GM18498 (cell line): ENCODE results near the gene NUP133.
A peak's percentile ranks its signal among the peaks of the same experiment; 100 is the strongest.
"Not testable (repeated sequence)": the region's sequence is repeated elsewhere in the genome, so short reads cannot be mapped to it uniquely, and the experiment has no call there.

Experiments
- ATAC-seq: cut with Tn5 transposase; IDR thresholded peaks from one replicate; pipeline ENCODE4 v1.9.1; 2021; ENCODE audit warnings: mild to moderate bottlenecking, moderate library complexity; ENCODE audit not compliant: unreplicated experiment

Gene NUP133

DNA sequence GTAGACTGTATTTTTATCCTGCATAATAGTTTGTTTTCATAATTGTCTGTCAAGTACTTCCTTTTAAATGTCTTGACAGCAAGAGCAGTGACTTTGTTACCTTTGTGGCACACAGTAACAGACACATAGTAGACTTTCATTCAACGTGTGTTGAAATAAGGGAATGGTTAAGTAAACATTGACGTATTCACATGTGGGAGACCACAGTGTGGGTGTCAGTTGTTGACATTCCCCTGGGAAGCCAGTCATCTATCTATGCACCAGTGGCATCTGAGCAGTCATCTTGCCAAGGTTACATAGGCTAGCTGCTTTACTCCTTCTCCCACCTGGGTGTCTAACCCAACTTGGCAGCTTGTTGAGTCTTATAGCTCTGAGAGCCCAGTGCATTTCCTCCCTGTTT is 1.4 kb upstream of the NUP133 start:
- no peak for ATAC-seq

DNA sequence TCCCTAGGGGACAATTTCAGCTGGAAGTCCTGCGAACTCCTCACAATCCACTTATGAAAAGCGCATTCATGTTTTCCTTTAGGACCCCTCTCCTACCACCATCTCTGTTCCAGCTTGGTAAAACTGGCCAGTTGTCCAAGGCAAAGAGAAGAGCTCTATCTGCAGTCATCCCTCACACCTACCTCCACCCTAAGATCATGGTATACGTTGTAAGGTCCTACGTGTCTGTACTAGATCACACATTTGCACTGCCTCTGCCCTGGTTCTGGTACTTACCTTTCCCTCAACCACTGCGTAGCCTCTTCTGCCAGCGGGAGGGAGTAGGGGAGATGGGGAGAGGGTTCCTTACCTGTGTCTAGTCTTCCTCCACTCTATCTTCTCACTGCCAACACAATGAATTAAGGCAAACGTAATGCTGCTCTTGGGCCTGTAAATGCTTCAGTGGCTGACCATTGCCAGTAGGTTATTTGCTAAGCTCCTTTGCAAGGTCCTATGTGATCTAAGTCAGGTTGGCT is 739 bp upstream of the NUP133 start:
- ATAC-seq, result no peak

- peak; percentile 4 for ATAC-seq
These were observed 639 bp downstream of the NUP133 start for GRCh38 chr1:229507502-229507901.

DNA sequence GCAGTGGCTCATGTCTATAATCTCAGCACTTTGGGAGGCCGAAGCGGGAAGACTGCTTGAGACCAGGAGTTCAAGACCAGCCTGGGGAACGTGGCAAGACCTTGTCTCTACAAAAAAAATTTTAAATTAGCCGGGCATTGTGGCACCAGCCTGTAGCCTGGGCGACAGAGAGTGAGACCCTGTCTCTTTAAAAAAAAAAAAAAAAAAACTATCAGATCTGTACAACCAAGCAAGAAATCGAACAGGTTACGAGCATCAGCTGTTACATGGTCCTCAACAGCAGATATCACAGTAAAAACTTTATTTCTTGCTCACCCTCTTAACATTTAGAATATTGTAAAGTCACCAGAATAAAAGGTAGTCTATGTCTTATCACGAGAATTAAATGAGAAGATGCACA is 1.5 kb downstream of the NUP133 start:
- no peak for ATAC-seq

- ATAC-seq, result no peak
These were observed 12.4 kb downstream of the NUP133 start for GRCh38 chr1:229495782-229496181.

GRCh38 chr1:229487181-229487580 is 21.0 kb downstream of the NUP133 start:
- no peak for ATAC-seq

GRCh38 chr1:229485318-229485717 is 22.8 kb downstream of the NUP133 start:
- no peak for ATAC-seq

GRCh38 chr1:229482511-229482910 is 25.6 kb downstream of the NUP133 start:
- ATAC-seq, result no peak

DNA sequence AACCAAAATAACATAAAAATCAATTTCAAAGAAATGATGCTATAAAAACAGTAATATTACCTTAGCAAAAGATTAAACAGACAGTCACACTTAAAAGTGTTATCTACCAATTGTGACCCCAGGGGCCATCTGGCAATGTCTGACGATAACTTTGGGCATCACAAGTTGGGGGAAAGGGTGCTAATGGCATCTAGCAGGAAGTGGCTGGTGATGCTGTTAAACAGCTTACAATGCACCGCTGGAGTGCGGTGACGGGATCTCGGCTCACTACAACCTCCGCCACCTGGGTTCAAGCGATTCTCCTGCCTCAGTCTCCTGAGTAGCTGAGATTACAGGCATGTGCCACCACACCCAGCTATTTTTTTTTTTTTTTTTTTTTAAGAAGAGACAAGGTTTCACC is 27.6 kb downstream of the NUP133 start:
- ATAC-seq, result no peak

- peak; percentile 71 for ATAC-seq
These were observed 28.3 kb downstream of the NUP133 start for GRCh38 chr1:229479660-229480399.

- peak; percentile 69 for ATAC-seq
These were observed 29.3 kb downstream of the NUP133 start for GRCh38 chr1:229478852-229479251.

GRCh38 chr1:229475859-229476258 is 32.3 kb downstream of the NUP133 start:
- not testable (repeated sequence) for ATAC-seq

- ATAC-seq, result no peak
These were observed 33.6 kb downstream of the NUP133 start for GRCh38 chr1:229474509-229474908.

DNA sequence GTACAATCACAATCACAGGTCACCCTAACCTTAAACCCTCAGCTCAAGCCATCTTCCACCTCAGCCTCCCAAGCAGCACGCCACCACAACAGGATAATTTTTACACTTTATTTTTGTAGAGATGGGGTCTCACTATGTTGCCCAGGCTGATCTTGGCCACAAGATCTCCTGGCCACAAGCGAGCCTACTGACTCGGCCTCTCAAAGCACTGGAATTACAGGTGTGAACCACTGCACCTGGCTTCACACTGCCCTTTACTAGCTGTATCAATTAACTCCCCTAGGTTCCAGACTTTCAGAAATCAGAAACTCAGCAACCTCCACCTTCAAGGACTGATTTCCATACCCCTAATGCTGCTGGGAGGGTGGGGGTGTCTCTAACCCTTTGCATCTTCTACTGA is 37.0 kb downstream of the NUP133 start:
- ATAC-seq, result no peak

DNA sequence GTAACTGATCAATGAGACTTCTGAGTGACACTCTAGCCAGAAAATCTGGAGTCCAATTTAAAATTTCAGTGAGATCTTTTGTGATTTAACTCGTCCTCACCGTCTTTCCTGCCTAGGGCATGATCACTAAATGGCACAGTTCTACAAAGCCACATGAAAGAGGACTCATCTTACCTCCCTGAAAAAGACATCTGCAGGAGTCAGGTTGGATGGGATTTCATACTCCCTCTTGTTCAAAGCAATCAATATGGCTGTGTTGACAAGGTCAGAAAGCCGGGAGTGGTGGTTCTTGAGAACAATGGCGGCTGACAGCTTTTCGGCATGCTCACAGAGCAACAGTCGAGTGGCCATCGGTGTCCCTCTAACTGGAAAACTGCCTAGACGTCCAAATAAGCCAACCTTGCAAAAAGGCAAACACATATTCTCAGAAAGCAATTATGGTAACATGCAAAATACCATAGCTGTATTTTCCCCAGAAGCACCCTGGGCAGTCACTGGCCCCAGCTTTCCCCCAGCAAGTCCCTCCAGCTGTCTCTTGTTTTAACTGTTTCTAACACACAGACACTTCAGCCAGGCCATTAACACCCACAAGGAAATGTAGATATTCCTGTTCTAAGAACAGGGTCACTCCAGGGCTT is 37.6 kb downstream of the NUP133 start:
- ATAC-seq, result no peak

DNA sequence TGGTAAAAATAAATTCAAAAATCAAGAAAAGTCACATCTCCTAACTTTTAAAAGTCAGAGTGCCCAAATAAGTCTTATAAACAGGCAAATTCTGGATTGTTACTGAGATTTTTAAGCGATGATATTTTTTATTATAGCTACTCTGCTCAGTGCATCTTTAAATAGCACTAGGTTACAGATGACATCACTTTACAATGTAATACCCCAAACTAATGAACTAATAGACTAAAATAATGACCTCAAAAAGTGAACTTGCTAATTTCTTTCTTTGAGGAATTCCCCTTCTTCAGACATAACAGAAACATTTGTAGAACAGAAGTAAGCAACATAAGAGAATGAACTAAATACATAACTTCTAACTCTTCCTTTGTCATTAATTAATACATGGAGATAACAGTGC is 41.3 kb downstream of the NUP133 start:
- ATAC-seq, result no peak

GRCh38 chr1:229464672-229465071 is 43.5 kb downstream of the NUP133 start:
- no peak for ATAC-seq

DNA sequence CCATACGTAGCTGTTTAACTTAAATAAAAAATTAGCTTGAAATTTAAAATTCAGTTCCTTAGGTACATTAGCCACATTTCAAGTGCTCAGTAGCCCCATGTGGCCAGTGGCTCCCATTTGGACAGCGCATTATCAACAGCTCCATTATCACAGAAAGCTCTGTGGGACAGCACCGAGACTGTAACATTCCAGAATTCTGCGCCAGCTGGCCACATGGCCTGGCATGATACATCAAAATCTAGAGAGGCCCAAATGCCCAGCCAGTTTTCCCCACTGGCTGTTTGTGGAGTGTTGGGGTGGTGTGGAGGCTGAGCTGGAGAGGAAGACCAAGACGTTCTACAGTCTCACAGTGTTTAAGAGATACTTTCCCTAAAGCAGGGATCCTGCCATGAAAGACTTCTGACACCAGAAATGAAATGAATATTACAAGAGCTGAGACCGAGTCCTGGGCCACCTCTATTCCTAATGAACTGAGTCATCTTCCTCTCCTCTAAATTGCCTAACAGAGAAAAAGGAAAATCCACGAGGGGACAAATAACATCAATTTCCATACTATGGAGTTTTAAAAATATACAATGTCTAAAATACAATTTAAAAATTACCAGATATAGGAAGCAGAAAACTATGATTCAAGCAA is 47.0 kb downstream of the NUP133 start:
- no peak for ATAC-seq

GRCh38 chr1:229459815-229460214 is 48.3 kb downstream of the NUP133 start:
- no peak for ATAC-seq

GRCh38 chr1:229457436-229457835 is 50.7 kb downstream of the NUP133 start:
- no peak for ATAC-seq

GRCh38 chr1:229456016-229456415 is 52.1 kb downstream of the NUP133 start:
- ATAC-seq, result no peak

GRCh38 chr1:229454056-229454455 is 54.1 kb downstream of the NUP133 start:
- ATAC-seq, result no peak
